ENCODE data around the gene TUBB4B.

TUBB4B gene

GRCh38 chr9:137251490-137252268 lies 10.6 kb downstream of the TUBB4B start:
- Histone ChIP-seq H2BK12ac (ENCODE audit: low read length) (no peak overlapping the region), H3K9ac (ENCODE audit: low read length) (no peak overlapping the region), H3K18ac (ENCODE audit: low read length) (no peak overlapping the region), H3K4me2 (ENCODE audit: low read length) (no peak overlapping the region), H3K27ac (ENCODE audit: low read depth, low read length) (no peak overlapping the region), H3K9me3 (ENCODE audit: insufficient read depth, low read depth, low read length) (peaks cover 2% of the 10 kb centered on the region), H2BK5ac (ENCODE audit: low read depth, low read length, poor library complexity) (no peak overlapping the region), H4K8ac (ENCODE audit: low read depth, low read length) (no peak overlapping the region), H2AFZ (ENCODE audit: insufficient read depth, low read length, poor library complexity) (no peak overlapping the region), H3K79me2 (ENCODE audit: control insufficient read depth, insufficient read depth, low read length, poor library complexity) (peaks cover 12% of the 10 kb centered on the region), H2BK120ac (ENCODE audit: insufficient read depth, low read length, poor library complexity) (no peak overlapping the region), H3K23ac (ENCODE audit: low read length) (no peak overlapping the region), H3K79me1 (ENCODE audit: low read length) (peaks cover 12% of the 10 kb centered on the region), H3K27me3 (ENCODE audit: insufficient read depth, low read length) (no peaks in the 10 kb centered on the region), H4K91ac (ENCODE audit: low read depth, low read length) (no peak overlapping the region), H3K14ac (ENCODE audit: low read length) (no peak overlapping the region), H2AK5ac (ENCODE audit: low read length) (no peak overlapping the region), H4K12ac (ENCODE audit: low read depth, low read length) (no peak overlapping the region), H3K4me1 (ENCODE audit: control insufficient read depth in 1 of 2, insufficient read depth in 2 of 2, low read length in 2 of 2) (peaks cover 14 to 16% of the 10 kb centered on the region in 2 experiments), H3K4me3 (ENCODE audit: low read depth, low read length) (no peak overlapping the region), H3K4ac (ENCODE audit: low read depth, low read length) (no peak overlapping the region), H3K36me3 (ENCODE audit: control insufficient read depth in 1 of 2, insufficient read depth in 2 of 2, low read length in 2 of 2) (peaks cover 5 to 6% of the 10 kb centered on the region in 2 experiments)
- no CpG with 5 or more reads among the region's 22 CpGs for WGBS (ENCODE audit: extremely low coverage, insufficient coverage, insufficient read length)
- no peak for DNase-seq

GRCh38 chr9:137252555-137253506 lies 11.7 kb downstream of the TUBB4B start:
- Histone ChIP-seq H3K14ac (ENCODE audit: low read length) (no peak overlapping the region), H3K9me3 (ENCODE audit: insufficient read depth, low read depth, low read length) (peaks cover 2% of the 10 kb centered on the region), H3K36me3 (ENCODE audit: control insufficient read depth in 1 of 2, insufficient read depth in 2 of 2, low read length in 2 of 2) (peaks cover 11% of the 10 kb centered on the region in 2 experiments), H3K4me3 (ENCODE audit: low read depth, low read length) (no peak overlapping the region), H4K12ac (ENCODE audit: low read depth, low read length) (no peak overlapping the region), H2BK5ac (ENCODE audit: low read depth, low read length, poor library complexity) (no peak overlapping the region), H3K4me1 (ENCODE audit: control insufficient read depth in 1 of 2, insufficient read depth in 2 of 2, low read length in 2 of 2) (peaks cover 14 to 16% of the 10 kb centered on the region in 2 experiments), H3K4me2 (ENCODE audit: low read length) (no peak overlapping the region), H3K79me1 (ENCODE audit: low read length) (peaks cover 12% of the 10 kb centered on the region), H3K27ac (ENCODE audit: low read depth, low read length) (no peak overlapping the region), H2AFZ (ENCODE audit: insufficient read depth, low read length, poor library complexity) (no peak overlapping the region), H3K79me2 (ENCODE audit: control insufficient read depth, insufficient read depth, low read length, poor library complexity) (peaks cover 12% of the 10 kb centered on the region), H2BK120ac (ENCODE audit: insufficient read depth, low read length, poor library complexity) (no peak overlapping the region), H3K27me3 (ENCODE audit: insufficient read depth, low read length) (no peaks in the 10 kb centered on the region), H4K8ac (ENCODE audit: low read depth, low read length) (no peak overlapping the region), H3K4ac (ENCODE audit: low read depth, low read length) (no peak overlapping the region), H3K9ac (ENCODE audit: low read length) (no peak overlapping the region), H2BK12ac (ENCODE audit: low read length) (no peak overlapping the region), H4K91ac (ENCODE audit: low read depth, low read length) (no peak overlapping the region), H3K18ac (ENCODE audit: low read length) (no peak overlapping the region), H2AK5ac (ENCODE audit: low read length) (no peak overlapping the region), H3K23ac (ENCODE audit: low read length) (no peak overlapping the region)
- DNase-seq = peak; percentile 36 to 54
- WGBS (ENCODE audit: extremely low coverage, insufficient coverage, insufficient read length) = no CpG with 5 or more reads among the region's 35 CpGs

- Histone ChIP-seq H3K27ac (ENCODE audit: low read depth, low read length) (no peak overlapping the region), H2AFZ (ENCODE audit: insufficient read depth, low read length, poor library complexity) (peak overlapping the region; percentile 89), H3K27me3 (ENCODE audit: insufficient read depth, low read length) (no peaks in the 10 kb centered on the region), H3K14ac (ENCODE audit: low read length) (peak overlapping the region; percentile 75), H3K9ac (ENCODE audit: low read length) (no peak overlapping the region), H3K4ac (ENCODE audit: low read depth, low read length) (no peak overlapping the region), H2BK5ac (ENCODE audit: low read depth, low read length, poor library complexity) (no peak overlapping the region), H3K18ac (ENCODE audit: low read length) (peak overlapping the region; percentile 22), H3K79me1 (ENCODE audit: low read length) (peaks cover 12% of the 10 kb centered on the region), H4K12ac (ENCODE audit: low read depth, low read length) (no peak overlapping the region), H3K9me3 (ENCODE audit: insufficient read depth, low read depth, low read length) (peaks cover 2% of the 10 kb centered on the region), H2AK5ac (ENCODE audit: low read length) (peak overlapping the region; percentile 23), H3K4me1 (ENCODE audit: control insufficient read depth in 1 of 2, insufficient read depth in 2 of 2, low read length in 2 of 2) (peaks cover 14 to 16% of the 10 kb centered on the region in 2 experiments), H3K4me3 (ENCODE audit: low read depth, low read length) (peak overlapping the region; percentile 79), H3K23ac (ENCODE audit: low read length) (no peak overlapping the region), H4K8ac (ENCODE audit: low read depth, low read length) (peak overlapping the region; percentile 98), H3K4me2 (ENCODE audit: low read length) (peak overlapping the region; percentile 99), H3K36me3 (ENCODE audit: control insufficient read depth in 1 of 2, insufficient read depth in 2 of 2, low read length in 2 of 2) (peaks cover 18 to 19% of the 10 kb centered on the region in 2 experiments), H4K91ac (ENCODE audit: low read depth, low read length) (peak overlapping the region; percentile 74), H2BK120ac (ENCODE audit: insufficient read depth, low read length, poor library complexity) (no peak overlapping the region), H3K79me2 (ENCODE audit: control insufficient read depth, insufficient read depth, low read length, poor library complexity) (peaks cover 12% of the 10 kb centered on the region), H2BK12ac (ENCODE audit: low read length) (no peak overlapping the region)
- DNase-seq = peak in 1 of 2 donors; percentile 37
- WGBS (ENCODE audit: extremely low coverage, insufficient coverage, insufficient read length) = no CpG with 5 or more reads among the region's 21 CpGs
Measured at GRCh38 chr9:137253717-137254623, 12.9 kb downstream of the TUBB4B start.
